MCF 10A (cell line): Measurements from ENCODE around the gene SNAP25. TPM values are rescaled to one million over a fixed set of nuclear protein-coding genes. Genes with fewer than 3 reads are reported as not detected.

Source experiments
- BruUV-seq: library from RNA; stranded (reverse); fragments of 400-500 nt; replicated peaks from 2 replicates; lab custom pipeline; 2021; lab: Mats Ljungman, UMichigan
- CTCF ChIA-PET: fragments of 300-600 bp; sonication (Branson Sonifier 250); formaldehyde crosslinking; extraction: SDS; loops from one replicate; lab custom pipeline; 2021; ENCODE audit warnings: antibody characterized with exemption, inconsistent platforms; lab: Yijun Ruan, JAX
- POLR2A ChIA-PET: fragments of 300-600, 350-650 bp; sonication (Branson Sonifier 250); formaldehyde crosslinking; extraction: SDS; loops from one replicate; lab custom pipeline; 2020; ENCODE audit warnings: antibody characterized with exemption, inconsistent platforms; lab: Yijun Ruan, JAX
- DNase-seq: peaks from one replicate; pipeline ENCODE4 v3.0.0-alpha.2; 2018; ENCODE audit not compliant: unreplicated experiment
- H3K27ac Mint-ChIP-seq: one replicate; pipeline ENCODE4 v1.8.0; 2022; ENCODE audit warnings: mild to moderate bottlenecking, low read depth, mixed read lengths; ENCODE audit not compliant: unreplicated experiment
- H3K27me3 Mint-ChIP-seq: one replicate; pipeline ENCODE4 v1.8.0; 2022; ENCODE audit warnings: mixed read lengths; ENCODE audit not compliant: insufficient read depth, unreplicated experiment
- H3K36me3 Mint-ChIP-seq: one replicate; pipeline ENCODE4 v1.8.0; 2022; ENCODE audit warnings: mild to moderate bottlenecking, moderate library complexity, mixed read lengths; ENCODE audit not compliant: insufficient read depth, unreplicated experiment
- H3K4me1 Mint-ChIP-seq: one replicate; pipeline ENCODE4 v1.8.0; 2022; ENCODE audit warnings: mixed read lengths; ENCODE audit not compliant: insufficient read depth, unreplicated experiment
- H3K4me3 Mint-ChIP-seq: one replicate; pipeline ENCODE4 v1.8.0; 2022; ENCODE audit warnings: mild to moderate bottlenecking, moderate library complexity, mixed read lengths; ENCODE audit not compliant: unreplicated experiment
- H3K9me3 Mint-ChIP-seq: one replicate; pipeline ENCODE4 v1.8.0; 2022; ENCODE audit warnings: mixed read lengths; ENCODE audit not compliant: unreplicated experiment
- intact Hi-C: fragments of 100-400 bp; cut with micrococcal nuclease; formaldehyde crosslinking; loops from 2 replicates; pipeline ENCODE4 v1.14.1; 2022
- total RNA-seq: library from RNA; stranded (reverse); gene quantifications from 2 replicates; pipeline ENCODE4 v1.2.3, GENCODE V29; 2022
- TF ChIP-seq, protein P1 (sequence below): fragments of 200-600 bp; IDR thresholded peaks from one replicate; pipeline ENCODE4 v1.8.0; 2022; ENCODE audit warnings: antibody characterized with exemption, mild to moderate bottlenecking; ENCODE audit not compliant: unreplicated experiment

The SNAP25 gene
- total RNA-seq, 1 experiment from 2014 or later = not detected

DNA sequence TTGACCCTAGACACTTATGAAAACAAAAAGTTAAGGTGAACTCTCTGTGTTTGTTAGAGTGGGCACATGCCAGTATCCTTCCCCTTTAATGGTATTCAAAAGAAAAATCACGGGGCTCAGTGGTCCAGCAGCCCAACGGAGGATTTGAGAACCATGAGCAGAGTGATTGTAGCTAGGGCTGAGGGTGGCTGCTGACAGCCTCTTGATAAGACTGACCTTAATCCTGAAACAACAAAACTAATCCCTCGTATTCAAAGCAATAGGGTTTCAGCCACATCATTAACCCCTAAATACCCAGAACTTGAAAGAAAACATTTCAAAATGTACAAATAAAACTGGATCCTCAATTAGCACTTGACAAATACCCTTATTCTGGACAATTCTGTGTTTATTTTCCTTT, 95.1 kb downstream of the SNAP25 start:
- no peak for DNase-seq
- ChIA-PET CTCF (no interaction called here), POLR2A (no interaction called here)
- Mint-ChIP-seq H3K9me3 (peaks cover 19% of the 10 kb centered on the region), H3K36me3 (no peaks in the 10 kb centered on the region), H3K4me3 (no peak overlapping the region), H3K4me1 (peaks cover 12% of the 10 kb centered on the region), H3K27me3 (no peaks in the 10 kb centered on the region), H3K27ac (no peak overlapping the region)
- TF ChIP-seq, protein P1, sequence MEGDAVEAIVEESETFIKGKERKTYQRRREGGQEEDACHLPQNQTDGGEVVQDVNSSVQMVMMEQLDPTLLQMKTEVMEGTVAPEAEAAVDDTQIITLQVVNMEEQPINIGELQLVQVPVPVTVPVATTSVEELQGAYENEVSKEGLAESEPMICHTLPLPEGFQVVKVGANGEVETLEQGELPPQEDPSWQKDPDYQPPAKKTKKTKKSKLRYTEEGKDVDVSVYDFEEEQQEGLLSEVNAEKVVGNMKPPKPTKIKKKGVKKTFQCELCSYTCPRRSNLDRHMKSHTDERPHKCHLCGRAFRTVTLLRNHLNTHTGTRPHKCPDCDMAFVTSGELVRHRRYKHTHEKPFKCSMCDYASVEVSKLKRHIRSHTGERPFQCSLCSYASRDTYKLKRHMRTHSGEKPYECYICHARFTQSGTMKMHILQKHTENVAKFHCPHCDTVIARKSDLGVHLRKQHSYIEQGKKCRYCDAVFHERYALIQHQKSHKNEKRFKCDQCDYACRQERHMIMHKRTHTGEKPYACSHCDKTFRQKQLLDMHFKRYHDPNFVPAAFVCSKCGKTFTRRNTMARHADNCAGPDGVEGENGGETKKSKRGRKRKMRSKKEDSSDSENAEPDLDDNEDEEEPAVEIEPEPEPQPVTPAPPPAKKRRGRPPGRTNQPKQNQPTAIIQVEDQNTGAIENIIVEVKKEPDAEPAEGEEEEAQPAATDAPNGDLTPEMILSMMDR = no peak
- no TSS peak for BruUV-seq
- intact Hi-C loops = no loop called here

DNA sequence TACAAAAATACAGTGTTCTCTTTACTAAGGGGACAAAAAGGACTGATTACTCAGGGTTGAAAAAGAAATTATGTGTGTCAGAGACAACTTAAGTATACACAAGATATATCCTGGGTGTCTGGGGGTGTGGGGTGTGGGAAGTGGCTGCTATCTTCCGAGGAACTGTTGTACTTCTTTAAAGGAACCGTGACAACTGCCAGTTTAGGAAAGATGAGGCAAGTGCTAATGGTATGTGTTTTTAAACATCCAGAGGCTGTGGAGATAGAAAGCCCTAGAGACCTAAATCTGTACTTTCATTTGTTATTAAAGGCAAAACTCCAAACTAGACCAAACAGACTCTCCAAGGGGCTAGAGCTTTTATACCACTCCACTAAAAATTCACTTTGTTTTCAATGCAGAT, 95.6 kb downstream of the SNAP25 start:
- Mint-ChIP-seq H3K4me1 (peaks cover 8% of the 10 kb centered on the region), H3K36me3 (no peaks in the 10 kb centered on the region), H3K9me3 (peaks cover 16% of the 10 kb centered on the region), H3K27ac (no peak overlapping the region), H3K4me3 (no peak overlapping the region), H3K27me3 (no peaks in the 10 kb centered on the region)
- peak; percentile 33 for DNase-seq
- CTCF ChIA-PET = no interaction called here
- TF ChIP-seq, protein P1 = no peak
- POLR2A ChIA-PET = no interaction called here
- intact Hi-C loops = no loop called here
- no TSS peak for BruUV-seq

DNA sequence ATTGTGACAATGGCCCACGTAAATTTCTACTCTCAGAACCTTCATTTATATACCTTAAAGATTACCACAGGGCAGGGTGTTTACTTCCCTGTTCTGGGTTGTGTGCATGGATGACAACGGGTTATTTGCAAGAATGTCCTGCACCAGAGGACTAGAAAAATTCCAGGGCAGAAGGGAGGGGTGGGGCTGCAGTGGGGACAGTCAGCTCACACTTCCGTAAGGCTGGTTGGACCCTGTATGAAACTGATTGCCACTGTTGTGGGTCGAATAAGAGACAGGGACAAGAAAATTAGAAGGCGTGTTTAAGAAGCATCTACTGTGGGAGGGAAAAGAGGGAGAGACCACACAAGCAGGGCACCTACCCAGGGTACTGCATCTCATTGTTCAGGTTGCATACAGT, 96.5 kb downstream of the SNAP25 start:
- peaks cover 16% of the 10 kb centered on the region for H3K9me3 Mint-ChIP-seq
- no peaks in the 10 kb centered on the region for H3K4me1 Mint-ChIP-seq
- no peak for DNase-seq
- TF ChIP-seq, protein P1 = no peak
- H3K36me3 Mint-ChIP-seq = no peaks in the 10 kb centered on the region
- H3K27me3 Mint-ChIP-seq = no peaks in the 10 kb centered on the region
- no TSS peak for BruUV-seq
- POLR2A ChIA-PET = no interaction called here
- CTCF ChIA-PET = interaction anchor here (0.7 kb wide), 1 partner anchor 110 kb away, joined by 3 read pairs; no protein-coding TSS in a partner anchor
- intact Hi-C loops = loop anchor here (5.0 kb wide), 1 partner anchor 112 kb away; no protein-coding TSS in a partner anchor
- H3K27ac Mint-ChIP-seq = no peak overlapping the region
- no peak overlapping the region for H3K4me3 Mint-ChIP-seq

DNA sequence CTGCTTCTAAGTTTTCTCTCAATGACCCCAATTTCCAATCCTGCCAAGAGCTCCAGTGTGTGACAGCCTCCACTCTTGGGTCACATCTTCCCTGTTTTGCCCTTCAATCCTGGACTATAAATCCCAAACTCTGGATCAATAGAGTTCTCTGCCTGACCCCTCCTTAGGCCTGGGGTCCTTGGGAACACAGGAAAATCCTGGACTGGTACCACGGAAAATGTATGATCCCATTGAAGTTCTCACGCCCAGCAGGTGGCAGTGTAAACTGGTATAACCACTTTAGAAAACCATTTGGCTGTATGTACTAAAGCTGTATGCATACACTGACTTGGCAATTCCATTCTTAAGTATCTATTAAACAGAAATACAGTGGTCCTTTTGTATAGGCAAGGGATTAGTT, 98.0 kb downstream of the SNAP25 start:
- CTCF ChIA-PET = interaction anchor here (0.6 to 1.9 kb wide), 15 partner anchors 10 to 807 kb away, joined by 3 to 13 read pairs (median 4); no protein-coding TSS in a partner anchor
- no peaks in the 10 kb centered on the region for H3K4me1 Mint-ChIP-seq
- H3K9me3 Mint-ChIP-seq = peaks cover 16% of the 10 kb centered on the region
- peak; percentile 46 for DNase-seq
- H3K27me3 Mint-ChIP-seq = no peaks in the 10 kb centered on the region
- TF ChIP-seq, protein P1 = peak; percentile 19
- BruUV-seq = no TSS peak
- POLR2A ChIA-PET = no interaction called here
- intact Hi-C loops = loop anchor here (5.0 kb wide), 1 partner anchor 111 kb away; no protein-coding TSS in a partner anchor
- no peaks in the 10 kb centered on the region for H3K36me3 Mint-ChIP-seq
- no peak overlapping the region for H3K27ac Mint-ChIP-seq
- H3K4me3 Mint-ChIP-seq = no peak overlapping the region
